Smooth muscle cell (in vitro differentiated cells): ENCODE results near the gene RIPPLY2. TPM values are rescaled to one million over a fixed set of nuclear protein-coding genes. Genes with fewer than 3 reads are reported as not detected.

Experiments
- DNase-seq: peaks from one replicate; lab custom pipeline; 2025; ENCODE audit not compliant: unreplicated experiment; lab: John Stamatoyannopoulos, UW
- H2AFZ ChIP-seq: fragments of 200-600 bp; sonication (generic); 2 replicates; pipeline ENCODE4 v1.6.0; 2016; ENCODE audit warnings: antibody characterized with exemption, low read depth, mild to moderate bottlenecking
- H3F3A ChIP-seq: fragments of 200-600 bp; sonication (generic); 2 replicates; pipeline ENCODE4 v1.6.0; 2017; ENCODE audit warnings: antibody characterized with exemption, low read depth
- H3K27ac ChIP-seq: fragments of 200-600 bp; sonication (generic); 2 replicates; pipeline ENCODE4 v1.5.1; 2016; ENCODE audit warnings: low read depth, mild to moderate bottlenecking
- H3K27me3 ChIP-seq: fragments of 200-600 bp; sonication (generic); 2 replicates; pipeline ENCODE4 v1.6.1; 2016; ENCODE audit warnings: low read depth, mild to moderate bottlenecking
- H3K36me3 ChIP-seq: fragments of 200-600 bp; sonication (generic); 2 replicates; pipeline ENCODE4 v1.5.1; 2016; ENCODE audit warnings: low read depth
- H3K4me1 ChIP-seq: fragments of 200-600 bp; sonication (generic); 2 replicates; pipeline ENCODE4 v1.5.1; 2016; ENCODE audit warnings: low read depth
- H3K4me2 ChIP-seq: fragments of 200-600 bp; sonication (generic); 2 replicates; pipeline ENCODE4 v1.6.0; 2016; ENCODE audit warnings: mild to moderate bottlenecking
- H3K4me3 ChIP-seq: fragments of 200-600 bp; sonication (generic); 2 replicates; pipeline ENCODE4 v1.5.1; 2016; ENCODE audit warnings: mild to moderate bottlenecking
- H3K79me2 ChIP-seq: fragments of 200-600 bp; sonication (generic); 2 replicates; pipeline ENCODE4 v1.6.0; 2016; ENCODE audit warnings: low read depth, mild to moderate bottlenecking
- H3K9ac ChIP-seq: fragments of 200-600 bp; sonication (generic); 2 replicates; pipeline ENCODE4 v1.6.0; 2016; ENCODE audit warnings: low read depth
- H3K9me3 ChIP-seq: fragments of 200-600 bp; sonication (generic); replicated peaks from 2 replicates; pipeline ENCODE4 v1.5.1; 2016; ENCODE audit warnings: low read depth
- H4K20me1 ChIP-seq: fragments of 200-600 bp; sonication (generic); 2 replicates; pipeline ENCODE4 v1.6.0; 2016; ENCODE audit warnings: low read depth
- WGBS: methylation state at CpG from one replicate; pipeline ENCODE4 v1.1.7; 2016; ENCODE audit warnings: low lambda C conversion rate; 5-methylcytosine and 5-hydroxymethylcytosine counted together
- polyA plus RNA-seq: library from polyadenylated mRNA; unstranded; fragments of >200 nt; fragmentation: Nextera tagmentation; extraction: Ambion mirVana; gene quantifications from 2 replicates; pipeline ENCODE4 v1.2.1, GENCODE V29; 2016
- total RNA-seq: library from RNA; depleted of rRNA; stranded (reverse); fragments of >200 nt; gene quantifications from 2 replicates; pipeline ENCODE4 v1.2.3, GENCODE V29; 2014
- TF ChIP-seq, protein P1 (sequence below): fragments of 200-600 bp; sonication (generic); IDR thresholded peaks from 2 replicates; pipeline ENCODE4 v1.5.1; 2017; ENCODE audit warnings: borderline replicate concordance, mild to moderate bottlenecking, antibody characterized with exemption; ENCODE audit not compliant: insufficient read depth, poor library complexity, severe bottlenecking

Gene RIPPLY2
- total and polyA plus RNA-seq, 2 experiments from 2014 or later, result not detected

GRCh38 chr6:83905648-83906047 lies 52.5 kb downstream of the RIPPLY2 start:
- WGBS, result 100% methylated on average over 4 of the region's 4 CpGs
- Histone ChIP-seq H3K79me2 (peaks cover 46% of the 10 kb centered on the region), H3K4me2 (no peak overlapping the region), H4K20me1 (peaks cover 3% of the 10 kb centered on the region), H3K9ac (no peak overlapping the region), H3K27ac (no peak overlapping the region), H2AFZ (no peak overlapping the region), H3K9me3 (peaks cover 7% of the 10 kb centered on the region), H3F3A (no peaks in the 10 kb centered on the region), H3K4me3 (no peak overlapping the region), H3K36me3 (peaks cover 4% of the 10 kb centered on the region), H3K27me3 (no peaks in the 10 kb centered on the region), H3K4me1 (no peaks in the 10 kb centered on the region)
- TF ChIP-seq, protein P1, sequence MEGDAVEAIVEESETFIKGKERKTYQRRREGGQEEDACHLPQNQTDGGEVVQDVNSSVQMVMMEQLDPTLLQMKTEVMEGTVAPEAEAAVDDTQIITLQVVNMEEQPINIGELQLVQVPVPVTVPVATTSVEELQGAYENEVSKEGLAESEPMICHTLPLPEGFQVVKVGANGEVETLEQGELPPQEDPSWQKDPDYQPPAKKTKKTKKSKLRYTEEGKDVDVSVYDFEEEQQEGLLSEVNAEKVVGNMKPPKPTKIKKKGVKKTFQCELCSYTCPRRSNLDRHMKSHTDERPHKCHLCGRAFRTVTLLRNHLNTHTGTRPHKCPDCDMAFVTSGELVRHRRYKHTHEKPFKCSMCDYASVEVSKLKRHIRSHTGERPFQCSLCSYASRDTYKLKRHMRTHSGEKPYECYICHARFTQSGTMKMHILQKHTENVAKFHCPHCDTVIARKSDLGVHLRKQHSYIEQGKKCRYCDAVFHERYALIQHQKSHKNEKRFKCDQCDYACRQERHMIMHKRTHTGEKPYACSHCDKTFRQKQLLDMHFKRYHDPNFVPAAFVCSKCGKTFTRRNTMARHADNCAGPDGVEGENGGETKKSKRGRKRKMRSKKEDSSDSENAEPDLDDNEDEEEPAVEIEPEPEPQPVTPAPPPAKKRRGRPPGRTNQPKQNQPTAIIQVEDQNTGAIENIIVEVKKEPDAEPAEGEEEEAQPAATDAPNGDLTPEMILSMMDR, result no peak
- DNase-seq, result no peak

Other genes starting within 250 kb of the RIPPLY2 start
- not detected in 2 replicates for gene SNAP91, start 144.3 kb upstream of the RIPPLY2 start, total RNA-seq
- not detected in 2 replicates for gene SNAP91, start 144.3 kb upstream of the RIPPLY2 start, polyA plus RNA-seq
- gene CYB5R4, start 6.3 kb downstream of the RIPPLY2 start, total RNA-seq, result 5.8 and 17.2 TPM in 2 replicates
- 9.5 and 18.5 TPM in 2 replicates for gene CYB5R4, start 6.3 kb downstream of the RIPPLY2 start, polyA plus RNA-seq
- gene MRAP2, start 180.4 kb downstream of the RIPPLY2 start, total RNA-seq, result 16.7 and 20.5 TPM in 2 replicates
- 14.0 and 15.0 TPM in 2 replicates for gene MRAP2, start 180.4 kb downstream of the RIPPLY2 start, polyA plus RNA-seq